PC-3 (cell line): ENCODE measurements around the gene DDT. TPM values are rescaled to one million over a fixed set of nuclear protein-coding genes. Genes with fewer than 3 reads are reported as not detected.

Source experiments
- ATAC-seq: fragments of 200-7000 bp; cut with Tn5 transposase; 2 replicates; pipeline ENCODE4 v1.9.1; 2020; ENCODE audit warnings: mild to moderate bottlenecking, moderate library complexity
- BruUV-seq: library from RNA; stranded (reverse); fragments of 400-500 nt; replicated peaks from 2 replicates; lab custom pipeline; 2021; lab: Mats Ljungman, UMichigan
- CTCF ChIA-PET: fragments of 300-600 bp; sonication (Branson Sonifier 250); formaldehyde crosslinking; loops from one replicate; lab custom pipeline; 2022; ENCODE audit warnings: antibody characterized with exemption; lab: Charles Lee
- POLR2A ChIA-PET: fragments of 300-600 bp; sonication (Branson Sonifier 250); formaldehyde crosslinking; loops from one replicate; lab custom pipeline; 2022; ENCODE audit warnings: antibody characterized with exemption; ENCODE audit not compliant: unreplicated experiment; lab: Charles Lee
- DNase-seq: peaks from one replicate; pipeline ENCODE4 v3.0.0-alpha.2; 2015
- H2AFZ ChIP-seq: fragments of 300-600 bp; sonication (generic); 2 replicates; pipeline ENCODE4 v1.6.0; 2016; ENCODE audit warnings: antibody characterized with exemption, low read length
- H3F3A ChIP-seq: fragments of 300-600 bp; sonication (generic); one replicate; pipeline ENCODE4 v1.6.0; 2017; ENCODE audit warnings: antibody characterized with exemption, low read length, control low read depth, mild to moderate bottlenecking; ENCODE audit not compliant: unreplicated experiment
- H3K27ac ChIP-seq: fragments of 300-600 bp; sonication (generic); 2 replicates; pipeline ENCODE4 v1.5.1; 2016; ENCODE audit warnings: mild to moderate bottlenecking, low read length
- H3K27me3 ChIP-seq: fragments of 300-600 bp; sonication (generic); 2 replicates; pipeline ENCODE4 v1.6.1; 2016; ENCODE audit warnings: low read length, mixed read lengths
- H3K36me3 ChIP-seq: fragments of 300-600 bp; sonication (generic); 2 replicates; pipeline ENCODE4 v1.6.1; 2016; ENCODE audit warnings: low read depth, mixed run types, low read length, mixed read lengths
- H3K4me1 ChIP-seq: fragments of 300-600 bp; sonication (generic); 2 replicates; pipeline ENCODE4 v1.5.1; 2016; ENCODE audit warnings: low read length; ENCODE audit not compliant: insufficient read depth
- H3K4me2 ChIP-seq: fragments of 300-600 bp; sonication (generic); 2 replicates; pipeline ENCODE4 v1.6.0; 2016; ENCODE audit warnings: low read length
- H3K4me3 ChIP-seq: fragments of 300-600 bp; sonication (generic); 2 replicates; pipeline ENCODE4 v1.5.1; 2016; ENCODE audit warnings: mild to moderate bottlenecking, low read length, mixed read lengths
- H3K79me2 ChIP-seq: fragments of 300-600 bp; sonication (generic); 2 replicates; pipeline ENCODE4 v1.6.1; 2017; ENCODE audit warnings: low read length, mixed read lengths
- H3K9ac ChIP-seq: fragments of 300-600 bp; sonication (generic); 2 replicates; pipeline ENCODE4 v1.6.0; 2016; ENCODE audit warnings: mild to moderate bottlenecking, low read length
- H3K9me2 ChIP-seq: fragments of 300-600 bp; sonication (generic); replicated peaks from 2 replicates; pipeline ENCODE4 v1.6.1; 2016; ENCODE audit warnings: mixed run types, low read length, mixed read lengths
- H3K9me3 ChIP-seq: fragments of 300-600 bp; sonication (generic); 2 replicates; pipeline ENCODE4 v1.6.1; 2016; ENCODE audit warnings: low read length, mixed read lengths
- H4K20me1 ChIP-seq: fragments of 300-600 bp; sonication (generic); 2 replicates; pipeline ENCODE4 v1.6.1; 2016; ENCODE audit warnings: low read length, mixed read lengths
- EZH2 ChIP-seq: fragments of 300-600 bp; sonication (generic); IDR thresholded peaks from one replicate; pipeline ENCODE4 v1.6.1; 2017; ENCODE audit warnings: antibody characterized with exemption, mild to moderate bottlenecking, low read length; ENCODE audit not compliant: unreplicated experiment
- EZH2phosphoT487 ChIP-seq: fragments of 300-600 bp; sonication (generic); IDR thresholded peaks from 2 replicates; pipeline ENCODE4 v1.6.1; 2018; ENCODE audit warnings: mild to moderate bottlenecking, antibody characterized with exemption, low read length, borderline replicate concordance
- intact Hi-C: fragments of 100-400 bp; cut with micrococcal nuclease; formaldehyde crosslinking; loops from 2 replicates; pipeline ENCODE4 v1.9.0; 2023
- total RNA-seq: library from RNA; depleted of rRNA; stranded (reverse); fragments of >200 nt; gene quantifications from 2 replicates; pipeline ENCODE4 v1.2.3, GENCODE V29; 2014
- TF ChIP-seq, protein P1 (sequence below): fragments of 300-600 bp; sonication (generic); conservative IDR thresholded peaks from 2 replicates; pipeline ENCODE4 v1.5.1; 2017; ENCODE audit warnings: antibody characterized with exemption, low read depth, mild to moderate bottlenecking, low read length

Gene DDT
- total RNA-seq, 1 experiment from 2014 or later: 203 TPM

DNA sequence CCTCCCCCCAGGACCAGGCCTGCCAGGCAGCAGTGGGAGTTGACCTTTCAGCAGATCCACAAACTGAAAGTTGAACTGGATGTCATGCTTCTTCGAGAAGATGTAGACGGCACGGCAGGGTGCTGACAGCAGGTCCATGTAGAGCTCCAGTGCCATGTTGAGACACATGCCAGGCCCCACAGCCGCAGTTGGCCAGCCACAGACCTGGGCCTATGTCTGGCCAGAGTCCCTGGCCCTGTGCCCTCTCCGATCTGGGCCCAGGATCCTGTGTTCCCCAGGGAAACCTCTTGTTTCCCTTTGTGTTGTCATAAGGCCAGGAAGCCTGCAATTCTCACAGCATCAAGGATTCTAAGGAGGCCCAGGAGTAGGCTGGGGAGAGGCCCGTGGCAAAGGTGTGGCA is 31.0 kb upstream of the DDT start, which contains the start of gene GSTT4:
GSTT4 (minus strand) TSS at position 253 of the 400 bp plus-strand sequence; CDS start at position 156, 97 bp downstream.
- DNase-seq (no peak), ATAC-seq (no peak)
- intact Hi-C loops: no loop called here
- H3K4me1 ChIP-seq: no peaks in the 10 kb centered on the region
- no peak within 1 kb of the TSS for H3K9ac ChIP-seq
- no peaks in the 10 kb centered on the region for H3K9me3 ChIP-seq
- no peaks in the 10 kb centered on the region for H3K27me3 ChIP-seq
- CTCF ChIA-PET: no interaction called here
- H3K4me3 ChIP-seq: no peak within 1 kb of the TSS
- H2AFZ ChIP-seq: no peak within 1 kb of the TSS
- H3F3A ChIP-seq: no peaks in the 10 kb centered on the region
- H3K4me2 ChIP-seq: no peak within 1 kb of the TSS
- H3K36me3 ChIP-seq: no peaks in the 10 kb centered on the region
- no peaks in the 10 kb centered on the region for H3K79me2 ChIP-seq
- H3K27ac ChIP-seq: no peak within 1 kb of the TSS
- no TSS peak for BruUV-seq
- no peak for TF ChIP-seq EZH2
- TF ChIP-seq EZH2phosphoT487: no peak
- TF ChIP-seq, protein P1, sequence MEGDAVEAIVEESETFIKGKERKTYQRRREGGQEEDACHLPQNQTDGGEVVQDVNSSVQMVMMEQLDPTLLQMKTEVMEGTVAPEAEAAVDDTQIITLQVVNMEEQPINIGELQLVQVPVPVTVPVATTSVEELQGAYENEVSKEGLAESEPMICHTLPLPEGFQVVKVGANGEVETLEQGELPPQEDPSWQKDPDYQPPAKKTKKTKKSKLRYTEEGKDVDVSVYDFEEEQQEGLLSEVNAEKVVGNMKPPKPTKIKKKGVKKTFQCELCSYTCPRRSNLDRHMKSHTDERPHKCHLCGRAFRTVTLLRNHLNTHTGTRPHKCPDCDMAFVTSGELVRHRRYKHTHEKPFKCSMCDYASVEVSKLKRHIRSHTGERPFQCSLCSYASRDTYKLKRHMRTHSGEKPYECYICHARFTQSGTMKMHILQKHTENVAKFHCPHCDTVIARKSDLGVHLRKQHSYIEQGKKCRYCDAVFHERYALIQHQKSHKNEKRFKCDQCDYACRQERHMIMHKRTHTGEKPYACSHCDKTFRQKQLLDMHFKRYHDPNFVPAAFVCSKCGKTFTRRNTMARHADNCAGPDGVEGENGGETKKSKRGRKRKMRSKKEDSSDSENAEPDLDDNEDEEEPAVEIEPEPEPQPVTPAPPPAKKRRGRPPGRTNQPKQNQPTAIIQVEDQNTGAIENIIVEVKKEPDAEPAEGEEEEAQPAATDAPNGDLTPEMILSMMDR: no peak
- no peaks in the 10 kb centered on the region for H3K9me2 ChIP-seq
- H4K20me1 ChIP-seq: no peaks in the 10 kb centered on the region
- POLR2A ChIA-PET: no interaction called here

DNA sequence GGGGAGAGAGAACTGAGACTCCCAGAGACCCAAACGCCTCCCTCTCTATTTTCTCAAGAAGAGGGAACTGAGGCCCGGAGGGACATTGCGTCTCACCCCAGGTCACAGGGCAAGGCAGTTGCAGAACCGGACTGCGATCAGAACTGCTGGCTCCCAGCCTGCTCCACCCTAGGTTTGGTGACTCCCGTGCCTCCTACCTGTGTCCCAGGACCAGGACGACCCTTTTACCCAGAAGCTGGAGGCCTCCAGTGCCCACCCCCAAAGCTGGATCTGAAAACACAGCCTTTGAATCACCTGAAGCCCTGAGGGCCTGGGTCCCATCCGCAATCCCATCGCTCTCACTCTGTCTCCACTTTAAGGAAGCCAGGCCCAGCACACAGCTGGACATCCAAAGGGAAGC is 29.6 kb upstream of the DDT start:
- intact Hi-C loops: no loop called here
- Histone ChIP-seq H2AFZ (no peak overlapping the region), H3K4me1 (no peaks in the 10 kb centered on the region), H3K9ac (no peak overlapping the region), H3K9me3 (no peaks in the 10 kb centered on the region), H3K4me2 (no peak overlapping the region), H3K36me3 (no peaks in the 10 kb centered on the region), H4K20me1 (no peaks in the 10 kb centered on the region), H3K27ac (no peak overlapping the region), H3K4me3 (no peak overlapping the region), H3K79me2 (no peaks in the 10 kb centered on the region), H3F3A (no peaks in the 10 kb centered on the region), H3K9me2 (no peaks in the 10 kb centered on the region), H3K27me3 (no peaks in the 10 kb centered on the region)
- ChIA-PET CTCF (no interaction called here), POLR2A (no interaction called here)
- no TSS peak for BruUV-seq
- ATAC-seq (no peak), DNase-seq (no peak)
- TF ChIP-seq EZH2: no peak
- TF ChIP-seq, protein P1: no peak
- TF ChIP-seq EZH2phosphoT487: no peak

DNA sequence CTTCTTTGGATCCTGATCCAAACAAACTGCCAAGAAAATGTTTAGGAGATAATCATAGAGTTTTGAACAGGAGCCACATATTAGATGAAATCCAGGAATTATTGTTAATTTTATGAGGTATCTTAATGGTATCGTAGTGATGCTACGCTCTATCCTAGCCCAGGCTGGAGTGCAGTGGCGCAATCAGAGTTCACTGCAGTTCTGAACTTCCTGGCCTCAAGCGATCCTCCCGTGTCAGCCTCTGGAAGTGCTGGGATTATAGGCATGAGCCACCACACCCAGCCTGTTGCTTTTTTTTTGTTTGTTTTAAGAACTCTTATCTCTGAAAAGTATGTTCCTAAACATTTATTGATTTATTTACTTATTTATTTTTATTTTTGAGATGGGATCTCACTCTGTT is 28.6 kb upstream of the DDT start:
- no peaks in the 10 kb centered on the region for H3K36me3 ChIP-seq
- H3K9ac ChIP-seq: no peak overlapping the region
- H4K20me1 ChIP-seq: no peaks in the 10 kb centered on the region
- no peaks in the 10 kb centered on the region for H3K79me2 ChIP-seq
- H3K9me3 ChIP-seq: no peaks in the 10 kb centered on the region
- H3K27me3 ChIP-seq: no peaks in the 10 kb centered on the region
- ChIA-PET CTCF (no interaction called here), POLR2A (no interaction called here)
- no peak overlapping the region for H3K4me3 ChIP-seq
- H2AFZ ChIP-seq: no peak overlapping the region
- ATAC-seq: no peak
- no peaks in the 10 kb centered on the region for H3K4me1 ChIP-seq
- DNase-seq: no peak
- BruUV-seq: no TSS peak
- H3F3A ChIP-seq: no peaks in the 10 kb centered on the region
- TF ChIP-seq EZH2: no peak
- TF ChIP-seq, protein P1: no peak
- no peak for TF ChIP-seq EZH2phosphoT487
- no peak overlapping the region for H3K27ac ChIP-seq
- H3K4me2 ChIP-seq: no peak overlapping the region
- no peaks in the 10 kb centered on the region for H3K9me2 ChIP-seq
- intact Hi-C loops: no loop called here
